Loucy (cell line): ENCODE measurements around the gene DNAI7.

Experiments
- H2AFZ ChIP-seq: fragments of 200-600 bp; sonication (generic); 2 replicates; pipeline ENCODE4 v1.6.0; 2016; ENCODE audit warnings: antibody characterized with exemption, mild to moderate bottlenecking, low read length, moderate library complexity
- H3F3A ChIP-seq: fragments of 200-600 bp; 2 replicates; pipeline ENCODE4 v1.6.0; 2016; ENCODE audit warnings: antibody characterized with exemption, low read depth, mild to moderate bottlenecking
- H3K27me3 ChIP-seq: fragments of 200-600 bp; sonication (generic); 2 replicates; pipeline ENCODE4 v1.6.1; 2014; ENCODE audit warnings: low read length, mild to moderate bottlenecking; ENCODE audit not compliant: insufficient read depth, poor library complexity, severe bottlenecking
- H3K36me3 ChIP-seq: fragments of 200-600 bp; sonication (generic); 2 replicates; pipeline ENCODE4 v1.6.1; 2016; ENCODE audit warnings: low read length; ENCODE audit not compliant: insufficient read depth
- H3K4me1 ChIP-seq: fragments of 200-600 bp; sonication (generic); 2 replicates; pipeline ENCODE4 v1.5.1; 2014; ENCODE audit warnings: low read length, mild to moderate bottlenecking; ENCODE audit not compliant: insufficient read depth, poor library complexity, severe bottlenecking
- H3K4me2 ChIP-seq: fragments of 200-600 bp; sonication (generic); 2 replicates; pipeline ENCODE4 v1.6.0; 2014; ENCODE audit warnings: antibody characterized with exemption, low read length, low read depth, mild to moderate bottlenecking; ENCODE audit not compliant: poor library complexity, severe bottlenecking
- H3K4me3 ChIP-seq: fragments of 200-600 bp; sonication (generic); 2 replicates; pipeline ENCODE4 v1.5.1; 2014; ENCODE audit warnings: low read length, mild to moderate bottlenecking, mixed read lengths; ENCODE audit not compliant: poor library complexity, severe bottlenecking
- H3K79me2 ChIP-seq: fragments of 200-600 bp; sonication (generic); 2 replicates; pipeline ENCODE4 v1.6.1; 2014; ENCODE audit warnings: low read length; ENCODE audit not compliant: insufficient read depth
- H3K9ac ChIP-seq: fragments of 200-600 bp; sonication (generic); 2 replicates; pipeline ENCODE4 v1.6.0; 2014; ENCODE audit warnings: mild to moderate bottlenecking, low read depth, low read length, moderate library complexity; ENCODE audit not compliant: poor library complexity, severe bottlenecking
- H3K9me2 ChIP-seq: fragments of 200-600 bp; sonication (generic); replicated peaks from 2 replicates; pipeline ENCODE4 v1.6.1; 2016; ENCODE audit warnings: low read depth, low read length, mixed read lengths
- H3K9me3 ChIP-seq: fragments of 200-600 bp; sonication (generic); 2 replicates; pipeline ENCODE4 v1.6.1; 2014; ENCODE audit warnings: mild to moderate bottlenecking, antibody characterized with exemption, low read length, low read depth; ENCODE audit not compliant: insufficient read depth
- H4K20me1 ChIP-seq: fragments of 200-600 bp; sonication (generic); 2 replicates; pipeline ENCODE4 v1.6.0; 2014; ENCODE audit warnings: antibody characterized with exemption, low read length, mild to moderate bottlenecking; ENCODE audit not compliant: insufficient read depth, poor library complexity, severe bottlenecking
- CTCF ChIP-seq: fragments of 200-600 bp; sonication (generic); conservative IDR thresholded peaks from 2 replicates; pipeline ENCODE4 v1.5.1; 2014; ENCODE audit warnings: mild to moderate bottlenecking, antibody characterized with exemption, low read length
- EZH2phosphoT487 ChIP-seq: fragments of 200-600 bp; IDR thresholded peaks from 2 replicates; pipeline ENCODE4 v1.6.1; 2018; ENCODE audit warnings: antibody characterized with exemption, mild to moderate bottlenecking, moderate library complexity, borderline replicate concordance

DNAI7 gene

GRCh38 chr12:25182765-25183164 lies 12.2 kb downstream of the DNAI7 start:
- Histone ChIP-seq H3K4me1 (no peaks in the 10 kb centered on the region), H3K27me3 (no peaks in the 10 kb centered on the region), H3K9me3 (no peaks in the 10 kb centered on the region), H3K4me2 (no peak overlapping the region), H2AFZ (no peak overlapping the region), H3K9ac (no peak overlapping the region), H3F3A (no peaks in the 10 kb centered on the region), H3K4me3 (no peak overlapping the region), H3K36me3 (no peaks in the 10 kb centered on the region), H4K20me1 (no peaks in the 10 kb centered on the region), H3K9me2 (no peaks in the 10 kb centered on the region), H3K79me2 (no peaks in the 10 kb centered on the region)
- no peak for TF ChIP-seq CTCF
- no peak for TF ChIP-seq EZH2phosphoT487

GRCh38 chr12:25162866-25163265 lies 32.1 kb downstream of the DNAI7 start:
- no peak for TF ChIP-seq EZH2phosphoT487
- no peak for TF ChIP-seq CTCF
- H3K27me3 ChIP-seq = no peaks in the 10 kb centered on the region
- no peak overlapping the region for H3K9ac ChIP-seq
- H3K9me3 ChIP-seq = no peaks in the 10 kb centered on the region
- H3K4me1 ChIP-seq = no peaks in the 10 kb centered on the region
- H3K9me2 ChIP-seq = no peaks in the 10 kb centered on the region
- H3K4me3 ChIP-seq = no peak overlapping the region
- no peak overlapping the region for H3K4me2 ChIP-seq
- no peak overlapping the region for H2AFZ ChIP-seq
- no peaks in the 10 kb centered on the region for H3K36me3 ChIP-seq
- no peaks in the 10 kb centered on the region for H3F3A ChIP-seq
- no peaks in the 10 kb centered on the region for H4K20me1 ChIP-seq
- no peaks in the 10 kb centered on the region for H3K79me2 ChIP-seq

- H3K79me2 ChIP-seq = no peaks in the 10 kb centered on the region
- H3K9ac ChIP-seq = no peak overlapping the region
- H3K9me2 ChIP-seq = no peaks in the 10 kb centered on the region
- peaks cover 6% of the 10 kb centered on the region for H3K4me1 ChIP-seq
- H3K27me3 ChIP-seq = no peaks in the 10 kb centered on the region
- no peak overlapping the region for H3K4me3 ChIP-seq
- H2AFZ ChIP-seq = no peak overlapping the region
- no peaks in the 10 kb centered on the region for H4K20me1 ChIP-seq
- H3K4me2 ChIP-seq = no peak overlapping the region
- no peaks in the 10 kb centered on the region for H3K9me3 ChIP-seq
- no peaks in the 10 kb centered on the region for H3K36me3 ChIP-seq
- no peak for TF ChIP-seq CTCF
- TF ChIP-seq EZH2phosphoT487 = no peak
- H3F3A ChIP-seq = no peaks in the 10 kb centered on the region
Observed at GRCh38 chr12:25156061-25156460, 38.9 kb downstream of the DNAI7 start.
